GM12891 (cell line): Measurements from ENCODE around the gene NAIF1.
A peak's percentile ranks its signal among the peaks of the same experiment; 100 is the strongest.

Source experiments
- DNase-seq: peaks from one replicate; pipeline ENCODE4 v3.0.0; 2011; ENCODE audit warnings: low spot score; ENCODE audit not compliant: insufficient read length
- FAIRE-seq: peaks from 2 replicates; lab custom pipeline; 2011; peaks lifted over from hg19 to GRCh38; lab: Jason Lieb, UNC
- PAX5 ChIP-seq: IDR thresholded peaks from 2 replicates; pipeline ENCODE4 v1.6.1; 2011; ENCODE audit warnings: low read length, moderate library complexity, mild to moderate bottlenecking; ENCODE audit not compliant: insufficient read depth, severe bottlenecking
- POLR2A ChIP-seq: IDR thresholded peaks from 2 replicates; pipeline ENCODE4 v1.6.1; 2011; ENCODE audit warnings: low read depth, low read length, control low read depth
- POLR2AphosphoS5 ChIP-seq: IDR thresholded peaks from 2 replicates; pipeline ENCODE4 v1.6.1; 2011; ENCODE audit warnings: low read depth, low read length, control low read depth
- POU2F2 ChIP-seq: IDR thresholded peaks from 2 replicates; pipeline ENCODE4 v1.6.1; 2011; ENCODE audit warnings: low read depth, mild to moderate bottlenecking, control low read depth, low read length, moderate library complexity
- SPI1 ChIP-seq: IDR thresholded peaks from 2 replicates; pipeline ENCODE4 v1.6.1; 2011; ENCODE audit warnings: low read depth, low read length, control low read depth
- TAF1 ChIP-seq: IDR thresholded peaks from 2 replicates; pipeline ENCODE4 v1.6.1; 2011; ENCODE audit warnings: low read depth, low read length, control low read depth

NAIF1 gene

GRCh38 chr9:128096616-128097536 is 29.8 kb upstream of the NAIF1 start:
- TF ChIP-seq POLR2AphosphoS5 (no peak), POU2F2 (no peak), PAX5 (no peak), TAF1 (no peak), SPI1 (no peak), POLR2A (no peak)
- FAIRE-seq, result no peak
- DNase-seq, result no peak

GRCh38 chr9:128094950-128095544 is 27.9 kb upstream of the NAIF1 start:
- FAIRE-seq, result no peak
- no peak for DNase-seq
- no peak for TF ChIP-seq POLR2AphosphoS5
- TF ChIP-seq TAF1, result no peak
- no peak for TF ChIP-seq POU2F2
- TF ChIP-seq SPI1, result no peak
- TF ChIP-seq POLR2A, result no peak
- TF ChIP-seq PAX5, result no peak

DNA sequence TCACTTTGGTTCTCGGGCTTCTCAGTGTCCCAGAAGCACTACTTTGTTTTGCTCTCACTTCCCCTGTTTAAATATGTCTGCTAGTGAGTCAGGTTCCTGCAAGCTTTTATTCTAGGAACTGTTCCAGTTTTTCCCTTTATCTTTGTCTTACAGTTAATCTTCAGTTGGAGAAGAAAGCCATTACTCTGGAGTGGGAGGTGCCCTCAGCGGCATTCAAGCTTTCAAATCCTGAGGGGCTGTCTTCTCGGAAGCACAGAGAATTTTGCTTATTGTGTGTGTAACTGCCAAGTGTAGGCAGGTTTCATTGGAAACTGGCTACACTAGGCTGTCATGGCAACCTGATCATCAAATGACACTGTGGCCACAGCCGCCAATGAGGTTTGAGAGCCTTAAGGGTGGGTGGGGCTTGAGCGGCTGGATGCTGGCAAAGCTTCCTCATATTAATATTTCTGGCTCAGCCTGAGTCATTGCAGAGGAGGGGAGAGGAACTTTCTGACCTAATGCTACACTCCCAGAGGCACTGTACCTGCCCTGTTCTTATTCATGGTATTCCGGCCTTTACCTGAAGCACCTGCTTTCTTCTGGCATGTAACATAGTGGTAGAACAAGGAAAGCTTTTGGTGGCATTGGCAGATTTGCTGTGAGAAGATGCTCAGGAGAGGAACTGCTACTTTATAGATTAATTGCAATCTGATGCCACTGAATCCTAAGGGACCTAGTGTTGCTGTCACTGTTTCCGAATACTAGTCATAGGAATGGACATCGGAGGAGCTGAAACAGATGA is 27.2 kb upstream of the NAIF1 start:
- DNase-seq (peak; percentile 79), FAIRE-seq (peak; percentile 45)
- TF ChIP-seq POLR2A (0 out of 2 replicates have a peak, but pooled peaks have one; percentile 30), SPI1 (peak; percentile 83), TAF1 (no peak), PAX5 (no peak), POLR2AphosphoS5 (no peak), POU2F2 (no peak)

GRCh38 chr9:128093011-128093410 is 25.9 kb upstream of the NAIF1 start:
- DNase-seq, result no peak
- no peak for TF ChIP-seq POU2F2
- TF ChIP-seq SPI1, result no peak
- no peak for TF ChIP-seq TAF1
- FAIRE-seq, result no peak

- TF ChIP-seq TAF1, result no peak
- TF ChIP-seq SPI1, result no peak
- TF ChIP-seq POU2F2, result no peak
- no peak for TF ChIP-seq POLR2AphosphoS5
- TF ChIP-seq PAX5, result no peak
- TF ChIP-seq POLR2A, result no peak
- FAIRE-seq (no peak), DNase-seq (no peak)
Measured at GRCh38 chr9:128092199-128092977, 25.3 kb upstream of the NAIF1 start.

DNA sequence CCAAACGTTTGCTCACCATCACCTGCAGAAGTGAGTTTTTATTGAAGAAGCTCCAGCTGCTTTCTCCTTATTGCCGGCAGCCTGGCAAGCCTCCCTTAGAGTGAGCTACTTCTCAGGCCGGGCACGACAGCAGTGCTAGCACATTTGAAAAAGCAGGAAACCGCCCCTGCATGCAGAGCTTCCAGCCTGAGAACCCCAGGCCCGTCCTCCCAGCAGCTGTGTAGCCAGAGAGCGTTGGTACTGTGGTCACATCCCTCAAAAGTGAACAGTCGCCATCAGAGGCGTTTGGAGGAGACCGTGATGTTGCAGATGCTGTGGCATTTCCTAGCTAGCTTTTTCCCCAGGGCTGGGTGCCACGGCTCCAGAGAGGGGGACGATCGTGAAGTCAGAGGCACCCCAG is 24.5 kb upstream of the NAIF1 start:
- no peak for DNase-seq
- no peak for TF ChIP-seq POLR2A
- TF ChIP-seq PAX5, result no peak
- no peak for TF ChIP-seq TAF1
- no peak for TF ChIP-seq SPI1
- TF ChIP-seq POLR2AphosphoS5, result no peak
- TF ChIP-seq POU2F2, result no peak
- FAIRE-seq, result no peak

DNA sequence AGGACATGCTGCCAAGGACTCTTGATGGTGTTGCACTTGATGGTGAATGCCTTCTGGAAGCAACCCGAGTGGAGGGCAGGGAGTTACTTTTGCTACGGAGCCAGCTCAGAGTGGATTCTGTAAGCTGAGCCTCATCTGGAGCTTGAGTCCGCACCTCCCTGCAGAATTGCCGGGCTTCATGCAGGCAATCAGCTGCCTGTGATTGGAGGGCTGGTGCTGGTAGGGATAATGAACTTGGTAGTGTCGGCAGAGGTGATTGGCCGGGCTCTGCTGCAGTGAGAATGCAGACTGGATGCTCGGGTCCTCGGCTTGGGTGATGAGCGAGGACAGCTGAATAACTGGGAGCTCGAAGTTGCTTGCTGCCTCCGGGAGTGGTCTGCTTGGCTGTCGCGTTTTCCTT is 24.0 kb upstream of the NAIF1 start:
- TF ChIP-seq TAF1 (no peak), PAX5 (no peak), POU2F2 (no peak), SPI1 (no peak), POLR2AphosphoS5 (no peak), POLR2A (no peak)
- DNase-seq (no peak), FAIRE-seq (no peak)

DNA sequence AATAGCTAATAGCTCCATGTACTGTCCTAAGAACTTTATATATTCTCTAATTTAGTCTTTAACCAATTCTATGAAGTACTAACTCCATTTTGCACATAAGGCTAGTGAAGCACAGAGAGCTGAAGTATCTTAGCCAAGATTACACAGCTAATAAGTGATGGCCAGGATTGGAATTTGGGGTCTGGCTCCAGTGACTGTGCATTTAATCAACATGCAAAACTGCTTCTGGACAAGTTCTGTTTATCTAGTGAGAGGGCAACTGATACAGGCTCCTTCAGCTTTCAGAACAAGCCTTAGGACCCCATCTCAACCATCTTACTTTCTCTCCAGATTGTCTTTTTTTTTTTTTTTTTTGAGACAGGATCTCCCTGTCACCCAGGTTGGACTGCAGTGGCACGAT is 22.2 kb upstream of the NAIF1 start:
- DNase-seq (no peak), FAIRE-seq (no peak)

More for the DNA sequence above, 22.2 kb upstream of the NAIF1 start:
- no peak for TF ChIP-seq PAX5
- no peak for TF ChIP-seq POU2F2
- TF ChIP-seq POLR2AphosphoS5, result no peak
- TF ChIP-seq TAF1, result no peak
- no peak for TF ChIP-seq POLR2A
- no peak for TF ChIP-seq SPI1
